ENCODE data around the gene FLYWCH2. TPM values are rescaled to one million over a fixed set of nuclear protein-coding genes. Genes with fewer than 3 reads are reported as not detected.

The FLYWCH2 gene
- total and polyA plus RNA-seq, 2 of the 13 experiments (the other 11 are each of a cell fraction or from before 2014, with no cell fraction given): 16.9 to 19.8 TPM

- peak; percentile 60; the same call in 1 of the 2 replicates for TF ChIP-seq ETV5 (CRISPR knock-in tag; IDR thresholded peaks at IDR 0.05; ENCODE audit: borderline replicate concordance)
- TF ChIP-seq HHEX (CRISPR knock-in tag; IDR thresholded peaks at IDR 0.05): no peak
- TF ChIP-seq, protein P1, sequence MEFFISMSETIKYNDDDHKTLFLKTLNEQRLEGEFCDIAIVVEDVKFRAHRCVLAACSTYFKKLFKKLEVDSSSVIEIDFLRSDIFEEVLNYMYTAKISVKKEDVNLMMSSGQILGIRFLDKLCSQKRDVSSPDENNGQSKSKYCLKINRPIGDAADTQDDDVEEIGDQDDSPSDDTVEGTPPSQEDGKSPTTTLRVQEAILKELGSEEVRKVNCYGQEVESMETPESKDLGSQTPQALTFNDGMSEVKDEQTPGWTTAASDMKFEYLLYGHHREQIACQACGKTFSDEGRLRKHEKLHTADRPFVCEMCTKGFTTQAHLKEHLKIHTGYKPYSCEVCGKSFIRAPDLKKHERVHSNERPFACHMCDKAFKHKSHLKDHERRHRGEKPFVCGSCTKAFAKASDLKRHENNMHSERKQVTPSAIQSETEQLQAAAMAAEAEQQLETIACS (CRISPR knock-in tag; IDR thresholded peaks at IDR 0.05): peak; percentile 60
- TF ChIP-seq TRIM22 (IDR thresholded peaks at IDR 0.05): no peak
- TF ChIP-seq ZNF235 (CRISPR knock-in tag; IDR thresholded peaks at IDR 0.05; ENCODE audit: borderline replicate concordance): no peak; the same call in 1 of the 2 replicates
- no peak for TF ChIP-seq ZBTB38 (CRISPR knock-in tag; IDR thresholded peaks at IDR 0.05)
- no peak for TF ChIP-seq FOXA1 (IDR thresholded peaks at IDR 0.05)
- TF ChIP-seq FOXA1 (CRISPR knock-in tag; IDR thresholded peaks at IDR 0.05): no peak
- peak; percentile 57; the same call in 1 of the 2 replicates for TF ChIP-seq REL (CRISPR knock-in tag; conservative IDR thresholded peaks at IDR 0.05)
- TF ChIP-seq RCOR2 (CRISPR knock-in tag; IDR thresholded peaks at IDR 0.05): no peak
- TF ChIP-seq ZFP41 (CRISPR knock-in tag; IDR thresholded peaks at IDR 0.05; ENCODE audit: borderline replicate concordance): no peak
- 0 out of 2 replicates have a peak, but pooled peaks have one; percentile 23 for TF ChIP-seq ZKSCAN1 (IDR thresholded peaks at IDR 0.05; ENCODE audit: low read length)
- TF ChIP-seq, protein P2, sequence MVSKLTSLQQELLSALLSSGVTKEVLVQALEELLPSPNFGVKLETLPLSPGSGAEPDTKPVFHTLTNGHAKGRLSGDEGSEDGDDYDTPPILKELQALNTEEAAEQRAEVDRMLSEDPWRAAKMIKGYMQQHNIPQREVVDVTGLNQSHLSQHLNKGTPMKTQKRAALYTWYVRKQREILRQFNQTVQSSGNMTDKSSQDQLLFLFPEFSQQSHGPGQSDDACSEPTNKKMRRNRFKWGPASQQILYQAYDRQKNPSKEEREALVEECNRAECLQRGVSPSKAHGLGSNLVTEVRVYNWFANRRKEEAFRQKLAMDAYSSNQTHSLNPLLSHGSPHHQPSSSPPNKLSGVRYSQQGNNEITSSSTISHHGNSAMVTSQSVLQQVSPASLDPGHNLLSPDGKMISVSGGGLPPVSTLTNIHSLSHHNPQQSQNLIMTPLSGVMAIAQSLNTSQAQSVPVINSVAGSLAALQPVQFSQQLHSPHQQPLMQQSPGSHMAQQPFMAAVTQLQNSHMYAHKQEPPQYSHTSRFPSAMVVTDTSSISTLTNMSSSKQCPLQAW (CRISPR knock-in tag; IDR thresholded peaks at IDR 0.05): 0 out of 2 replicates have a peak, but pooled peaks have one; percentile 41
- TF ChIP-seq KLF9 (CRISPR knock-in tag; IDR thresholded peaks at IDR 0.05; ENCODE audit: low read depth): 0 out of 2 replicates have a peak, but pooled peaks have one; percentile 29
- no peak; a peak in 1 of 4 replicates for TF ChIP-seq EP300 (IDR thresholded peaks at IDR 0.05; ENCODE audit: low read depth in 2 of 2, low read length in 2 of 2)
- no peak for TF ChIP-seq EP300 (CRISPR knock-in tag; IDR thresholded peaks at IDR 0.05; ENCODE audit: borderline replicate concordance)
- 0 out of 2 replicates have a peak, but pooled peaks have one; percentile 23 for TF ChIP-seq ELK4 (CRISPR knock-in tag; IDR thresholded peaks at IDR 0.05; ENCODE audit: borderline replicate concordance)
- TF ChIP-seq HMGA1 (CRISPR knock-in tag; conservative IDR thresholded peaks at IDR 0.05): no peak
- TF ChIP-seq ZNF256 (CRISPR knock-in tag; conservative IDR thresholded peaks at IDR 0.05): no peak; the same call in 1 of the 2 replicates
- TF ChIP-seq HDAC2 (CRISPR knock-in tag; IDR thresholded peaks at IDR 0.05): peak; percentile 45; the same call in 1 of the 2 replicates
- TF ChIP-seq MTA3 (CRISPR knock-in tag; IDR thresholded peaks at IDR 0.05): no peak
- peak; percentile 39; the same call in 1 of the 2 replicates for TF ChIP-seq ELF3 (CRISPR knock-in tag; IDR thresholded peaks at IDR 0.05)
- TF ChIP-seq POLR2A (IDR thresholded peaks at IDR 0.05; ENCODE audit: insufficient read depth in 1 of 2, low read depth in 2 of 2, low read length in 2 of 2): peak; percentile 98 to 100
- TF ChIP-seq, protein P3, sequence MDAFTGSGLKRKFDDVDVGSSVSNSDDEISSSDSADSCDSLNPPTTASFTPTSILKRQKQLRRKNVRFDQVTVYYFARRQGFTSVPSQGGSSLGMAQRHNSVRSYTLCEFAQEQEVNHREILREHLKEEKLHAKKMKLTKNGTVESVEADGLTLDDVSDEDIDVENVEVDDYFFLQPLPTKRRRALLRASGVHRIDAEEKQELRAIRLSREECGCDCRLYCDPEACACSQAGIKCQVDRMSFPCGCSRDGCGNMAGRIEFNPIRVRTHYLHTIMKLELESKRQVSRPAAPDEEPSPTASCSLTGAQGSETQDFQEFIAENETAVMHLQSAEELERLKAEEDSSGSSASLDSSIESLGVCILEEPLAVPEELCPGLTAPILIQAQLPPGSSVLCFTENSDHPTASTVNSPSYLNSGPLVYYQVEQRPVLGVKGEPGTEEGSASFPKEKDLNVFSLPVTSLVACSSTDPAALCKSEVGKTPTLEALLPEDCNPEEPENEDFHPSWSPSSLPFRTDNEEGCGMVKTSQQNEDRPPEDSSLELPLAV (CRISPR knock-in tag; conservative IDR thresholded peaks at IDR 0.05; ENCODE audit: low read depth): no peak
Measured at GRCh38 chr16:2905241-2905987, 22.4 kb downstream of the FLYWCH2 start (continued).

All from HepG2 (cell line).